HEK293T (cell line): ENCODE results near the gene TTC16.

Source experiments
- CTCF ChIA-PET: fragments of 350-600 bp; formaldehyde crosslinking; extraction: SDS; loops from one replicate; lab custom pipeline; 2021; ENCODE audit warnings: antibody characterized with exemption, inconsistent platforms; lab: Yijun Ruan, JAX
- POLR2A ChIA-PET: fragments of 350-600 bp; formaldehyde crosslinking; extraction: SDS; loops from one replicate; lab custom pipeline; 2020; ENCODE audit warnings: antibody characterized with exemption, inconsistent platforms; lab: Yijun Ruan, JAX
- DNase-seq: peaks from one replicate; pipeline ENCODE4 v3.0.0; 2012; ENCODE audit warnings: mixed read lengths; ENCODE audit errors: extremely low spot score
- ARNT ChIP-seq: fragments of 450-650 bp; IDR thresholded peaks from 2 replicates; pipeline ENCODE4 v1.6.1; 2017; ENCODE audit warnings: mild to moderate bottlenecking
- BHLHE40 ChIP-seq: fragments of 450-650 bp; IDR thresholded peaks from 2 replicates; pipeline ENCODE4 v1.6.1; 2016; ENCODE audit warnings: mild to moderate bottlenecking, moderate library complexity, borderline replicate concordance
- CTBP1 ChIP-seq: fragments of 450-650 bp; IDR thresholded peaks from 2 replicates; pipeline ENCODE4 v1.6.1; 2016; ENCODE audit warnings: borderline replicate concordance
- ELF4 ChIP-seq: fragments of 450-650 bp; IDR thresholded peaks from 2 replicates; pipeline ENCODE4 v1.6.1; 2017; ENCODE audit warnings: antibody characterized with exemption
- FOXA1 ChIP-seq: fragments of 450-650 bp; IDR thresholded peaks from 2 replicates; pipeline ENCODE4 v1.6.1; 2016; ENCODE audit warnings: mild to moderate bottlenecking
- FOXK2 ChIP-seq: fragments of 450-650 bp; IDR thresholded peaks from 2 replicates; pipeline ENCODE4 v1.6.1; 2016; ENCODE audit warnings: mild to moderate bottlenecking
- FOXM1 ChIP-seq: fragments of 450-650 bp; IDR thresholded peaks from 2 replicates; pipeline ENCODE4 v1.6.1; 2017; ENCODE audit warnings: mild to moderate bottlenecking, borderline replicate concordance
- HDGF ChIP-seq: fragments of 450-650 bp; IDR thresholded peaks from 2 replicates; pipeline ENCODE4 v1.6.1; 2017; ENCODE audit warnings: antibody characterized with exemption, borderline replicate concordance
- L3MBTL2 ChIP-seq: fragments of 450-650 bp; conservative IDR thresholded peaks from 2 replicates; pipeline ENCODE4 v1.6.1; 2016; ENCODE audit warnings: mild to moderate bottlenecking
- LEF1 ChIP-seq: fragments of 450-650 bp; IDR thresholded peaks from 2 replicates; pipeline ENCODE4 v1.6.1; 2017; ENCODE audit warnings: mild to moderate bottlenecking, borderline replicate concordance
- NFRKB ChIP-seq: fragments of 450-650 bp; IDR thresholded peaks from 2 replicates; pipeline ENCODE4 v1.6.1; 2016; ENCODE audit warnings: mild to moderate bottlenecking, moderate library complexity
- PKNOX1 ChIP-seq: fragments of 450-650 bp; IDR thresholded peaks from 2 replicates; pipeline ENCODE4 v1.6.1; 2016
- SP1 ChIP-seq: fragments of 450-650 bp; IDR thresholded peaks from 2 replicates; pipeline ENCODE4 v1.6.1; 2017
- SUZ12 ChIP-seq: fragments of 450-650 bp; IDR thresholded peaks from 2 replicates; pipeline ENCODE4 v1.6.1; 2016; ENCODE audit warnings: mild to moderate bottlenecking
- TARDBP ChIP-seq: fragments of 450-650 bp; IDR thresholded peaks from 2 replicates; pipeline ENCODE4 v1.6.1; 2016
- ZNF384 ChIP-seq: fragments of 450-650 bp; IDR thresholded peaks from 2 replicates; pipeline ENCODE4 v1.6.1; 2016

The TTC16 gene

GRCh38 chr9:127729522-127730256 lies 13.8 kb downstream of the TTC16 start:
- DNase-seq, result no peak
- POLR2A ChIA-PET, result no interaction called here
- CTCF ChIA-PET, result no interaction called here
- TF ChIP-seq PKNOX1, result no peak
- no peak for TF ChIP-seq CTBP1
- TF ChIP-seq ZNF384, result no peak
- no peak for TF ChIP-seq SP1
- no peak for TF ChIP-seq FOXA1
- no peak for TF ChIP-seq HDGF
- no peak for TF ChIP-seq SUZ12
- TF ChIP-seq FOXK2, result no peak
- no peak for TF ChIP-seq ARNT
- TF ChIP-seq L3MBTL2, result no peak
- TF ChIP-seq LEF1, result no peak

DNA sequence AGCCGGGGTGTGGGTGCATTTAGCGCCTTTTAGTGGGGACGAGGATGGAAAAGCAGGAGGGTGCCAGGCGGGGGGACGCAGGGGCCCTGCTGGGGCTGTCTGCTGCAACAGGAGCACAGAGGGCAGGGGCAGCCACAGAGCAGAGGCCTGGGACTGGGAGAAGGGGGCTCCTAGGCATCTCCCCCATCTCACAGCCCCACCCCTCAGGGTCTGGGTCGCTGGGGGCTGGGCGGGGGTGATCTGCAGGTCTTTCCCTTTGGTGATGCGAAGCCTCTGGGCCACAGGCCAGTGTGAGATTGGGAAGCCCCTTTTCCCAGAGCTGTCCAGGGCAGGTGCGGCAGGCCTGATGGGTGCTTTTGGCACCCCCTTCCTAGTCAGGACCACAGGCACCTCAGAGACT lies 14.4 kb downstream of the TTC16 start:
- TF ChIP-seq TARDBP (no peak), ELF4 (no peak), ZNF384 (no peak), FOXA1 (no peak), FOXM1 (no peak), L3MBTL2 (no peak), BHLHE40 (no peak), PKNOX1 (no peak), CTBP1 (no peak), NFRKB (no peak), HDGF (no peak)
- ChIA-PET POLR2A (no interaction called here), CTCF (interaction anchor here (1.0 kb wide), 1 partner anchor 140 kb away, joined by 3 read pairs; no protein-coding TSS in a partner anchor)
- no peak for DNase-seq

DNA sequence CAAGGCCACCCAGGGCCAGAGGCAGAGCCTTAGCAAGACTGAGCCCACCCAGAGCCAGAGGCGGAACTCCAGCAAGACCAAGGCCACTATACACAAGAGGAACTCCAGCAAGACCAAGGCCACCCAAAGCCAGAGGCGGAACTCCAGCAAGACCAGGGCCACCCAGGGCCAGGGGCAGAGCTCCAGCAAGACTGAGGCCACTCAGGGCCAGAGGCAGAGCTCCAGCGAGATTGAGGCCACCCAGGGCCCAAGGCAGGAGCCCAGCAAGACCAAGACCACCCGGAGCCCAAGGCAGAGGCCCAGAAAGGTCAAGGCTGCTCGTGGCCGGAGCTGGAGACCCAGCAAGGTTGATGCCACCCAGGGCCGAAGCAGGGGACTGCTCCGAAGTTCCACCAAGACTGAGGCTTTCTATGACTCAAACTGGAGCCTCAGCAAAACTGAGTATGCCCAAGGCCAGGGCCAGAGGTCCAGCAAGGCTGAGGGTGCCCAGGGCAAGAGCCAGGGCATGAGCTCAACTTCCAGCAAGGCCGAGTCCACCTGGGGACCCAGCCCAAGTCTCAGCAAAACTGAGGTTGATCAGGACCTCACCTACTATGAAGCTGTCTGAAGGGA lies 15.0 kb downstream of the TTC16 start:
- TF ChIP-seq PKNOX1 (no peak), ARNT (no peak), LEF1 (no peak), TARDBP (no peak), BHLHE40 (no peak), FOXK2 (no peak), ELF4 (no peak), SUZ12 (no peak), NFRKB (no peak), HDGF (no peak), FOXA1 (no peak)
- ChIA-PET POLR2A (interaction anchor here (0.7 kb wide), 1 partner anchor 71 kb away, joined by 3 read pairs; no protein-coding TSS in a partner anchor), CTCF (interaction anchor here (0.5 to 1.0 kb wide), 3 partner anchors 9 to 141 kb away, joined by 3 to 5 read pairs (median 4); no protein-coding TSS in a partner anchor)
- DNase-seq, result no peak

- no peak for DNase-seq
- ChIA-PET CTCF (no interaction called here), POLR2A (no interaction called here)
- no peak for TF ChIP-seq TARDBP
- no peak for TF ChIP-seq SUZ12
- no peak for TF ChIP-seq BHLHE40
- no peak for TF ChIP-seq NFRKB
- TF ChIP-seq FOXK2, result no peak
- TF ChIP-seq FOXA1, result no peak
- no peak for TF ChIP-seq ZNF384
- no peak for TF ChIP-seq L3MBTL2
- no peak for TF ChIP-seq SP1
- TF ChIP-seq CTBP1, result no peak
- TF ChIP-seq ELF4, result no peak
- no peak for TF ChIP-seq LEF1
- TF ChIP-seq PKNOX1, result no peak
- TF ChIP-seq ARNT, result no peak
Observed at GRCh38 chr9:127731938-127732337, 16.1 kb downstream of the TTC16 start.

GRCh38 chr9:127732444-127732843 lies 16.6 kb downstream of the TTC16 start:
- POLR2A ChIA-PET, result no interaction called here
- no peak for DNase-seq
- CTCF ChIA-PET, result interaction anchor here (0.6 kb wide), 1 partner anchor 193 kb away, joined by 3 read pairs; no protein-coding TSS in a partner anchor
- no peak for TF ChIP-seq TARDBP
- TF ChIP-seq LEF1, result no peak
- TF ChIP-seq FOXM1, result no peak
- no peak for TF ChIP-seq BHLHE40
- no peak for TF ChIP-seq HDGF
- TF ChIP-seq SUZ12, result no peak
- TF ChIP-seq SP1, result no peak
- no peak for TF ChIP-seq NFRKB
- no peak for TF ChIP-seq FOXK2
- no peak for TF ChIP-seq FOXA1
- TF ChIP-seq CTBP1, result no peak
